HG03439 (cell line): ENCODE measurements around the gene WDR93.
"Not testable (repeated sequence)": the region's sequence is repeated elsewhere in the genome, so short reads cannot be mapped to it uniquely, and the experiment has no call there.

Source experiments
- ATAC-seq: cut with Tn5 transposase; IDR thresholded peaks from one replicate; pipeline ENCODE4 v1.9.1; 2021; ENCODE audit warnings: mild to moderate bottlenecking, moderate library complexity; ENCODE audit not compliant: unreplicated experiment

WDR93 gene

DNA sequence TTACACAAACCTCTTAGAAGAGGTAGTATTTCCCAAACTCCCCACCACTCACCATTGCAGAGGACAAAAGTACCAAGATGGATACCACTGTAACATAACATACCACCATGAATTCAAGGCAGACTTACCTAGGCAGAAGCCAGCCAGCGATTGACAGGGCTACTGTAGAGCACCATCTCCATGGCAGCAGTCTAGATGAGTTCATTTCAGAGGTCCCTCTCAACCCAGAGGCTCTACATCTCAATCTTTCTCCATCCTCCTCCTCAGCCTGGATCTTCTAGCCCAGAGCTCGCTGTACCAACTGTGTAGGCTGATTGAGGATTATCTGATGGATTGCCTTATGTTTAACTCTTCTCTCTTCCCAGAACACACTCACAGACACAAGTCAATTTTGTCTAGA lies 9.5 kb upstream of the WDR93 start:
- ATAC-seq = no peak

DNA sequence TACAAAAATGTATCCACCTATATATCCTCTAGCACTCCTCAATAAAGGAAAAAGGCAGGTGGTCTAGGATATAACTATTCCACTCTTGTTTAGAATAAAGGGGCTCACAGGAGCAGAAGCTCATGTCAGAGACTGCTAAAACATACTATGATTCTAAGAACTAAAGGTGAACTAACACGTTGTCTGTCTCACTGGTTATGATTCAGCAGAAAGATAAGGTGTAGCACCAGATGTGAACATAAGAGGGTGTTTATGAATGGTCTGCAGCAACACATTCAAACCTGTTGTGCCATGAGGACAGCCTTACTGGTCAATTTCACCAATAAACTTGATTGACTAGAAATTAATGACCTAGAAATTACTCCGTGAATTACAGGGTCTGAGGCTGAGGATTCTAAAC lies 4.6 kb upstream of the WDR93 start:
- no peak for ATAC-seq

DNA sequence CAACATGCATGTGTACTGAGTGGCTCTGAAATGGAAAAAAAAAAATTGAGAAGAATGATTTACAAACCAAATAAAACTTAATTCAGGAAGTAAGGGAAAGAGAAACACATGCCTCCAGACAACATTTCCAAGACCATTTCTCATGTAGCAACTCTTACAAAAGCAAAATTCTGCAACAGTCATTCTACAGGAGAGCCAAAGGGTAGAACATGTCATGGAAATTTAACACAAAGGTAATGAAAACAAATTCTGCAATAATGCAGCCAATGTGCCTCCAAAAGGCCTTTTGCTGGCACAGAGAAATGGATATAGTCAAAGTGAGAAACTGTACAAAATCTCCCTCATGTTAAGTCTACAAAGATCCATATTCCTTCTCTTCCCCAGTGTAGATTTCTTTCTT lies 4.1 kb upstream of the WDR93 start:
- ATAC-seq = no peak

DNA sequence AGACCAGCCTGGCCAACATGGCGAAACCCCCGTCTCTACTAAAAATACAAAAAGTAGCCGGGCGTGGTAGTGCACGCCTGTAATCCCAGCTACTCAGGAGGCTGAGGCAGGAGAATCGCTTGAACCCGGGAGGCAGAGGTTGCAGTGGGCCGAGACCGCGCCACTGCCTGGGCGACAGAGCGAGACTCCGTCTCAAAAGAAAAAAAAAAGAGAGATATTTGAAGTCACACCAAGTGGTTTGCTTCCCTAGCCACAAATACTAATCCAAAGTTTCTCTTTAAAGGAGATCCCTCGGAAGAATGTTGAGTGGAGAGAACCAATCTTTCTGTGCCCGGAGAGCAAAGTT lies 708 bp upstream of the WDR93 start:
- ATAC-seq = not testable (repeated sequence)

DNA sequence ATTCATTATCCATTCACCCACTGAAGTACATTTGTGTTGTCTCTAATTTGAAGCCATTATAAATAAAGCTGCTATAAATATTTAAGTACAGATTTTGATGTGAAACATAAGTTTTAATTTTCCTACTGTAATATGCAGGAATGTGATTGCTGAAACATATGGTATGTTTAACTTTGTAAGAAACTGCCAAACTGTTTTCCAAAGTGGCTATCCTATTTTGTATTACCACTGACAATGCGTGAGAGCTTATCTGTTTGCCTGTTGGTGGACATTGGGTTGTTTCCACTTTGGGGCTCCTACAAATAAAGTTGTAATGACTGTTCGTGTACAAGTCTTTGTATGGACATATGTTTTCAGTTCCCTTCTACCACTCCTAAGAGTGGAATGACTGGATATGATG lies 2.5 kb downstream of the WDR93 start:
- no peak for ATAC-seq

DNA sequence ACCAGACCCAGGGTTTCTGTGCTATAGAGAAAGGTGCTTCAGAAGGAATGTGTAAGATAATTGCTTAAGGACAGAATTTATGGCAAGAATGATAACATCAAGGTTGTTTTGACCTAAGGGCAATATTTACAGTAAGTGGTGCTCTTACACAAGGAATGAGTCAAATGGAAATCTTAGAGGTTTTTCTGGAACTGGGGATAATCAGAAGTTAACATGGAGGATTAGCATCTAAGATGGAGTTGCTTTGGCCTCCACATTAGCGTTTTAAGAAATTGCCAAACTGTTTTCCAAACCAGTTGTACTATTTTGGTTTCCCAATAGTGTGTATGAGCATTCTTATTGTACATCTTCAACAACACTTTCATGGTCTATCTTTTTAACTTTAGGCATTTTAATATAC lies 3.1 kb downstream of the WDR93 start:
- no peak for ATAC-seq

DNA sequence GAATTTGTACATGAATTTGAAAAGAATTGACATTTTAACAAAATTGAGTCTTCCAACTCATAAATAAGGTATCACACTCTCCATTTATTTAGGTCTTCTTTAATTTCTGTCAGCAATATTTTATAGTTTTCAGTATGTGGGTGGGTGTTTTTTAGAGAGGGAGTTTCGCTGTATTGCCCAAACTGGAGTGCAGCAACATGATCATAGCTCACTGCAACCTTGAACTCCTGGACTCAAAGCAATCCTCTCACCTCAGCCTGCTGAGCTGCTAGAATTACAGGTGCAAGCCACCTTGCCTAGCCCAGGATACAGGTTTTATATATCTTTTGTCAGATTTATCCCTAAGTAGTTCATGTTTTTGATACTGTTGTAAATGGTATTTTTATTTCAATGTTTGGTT lies 4.6 kb downstream of the WDR93 start:
- ATAC-seq = no peak

DNA sequence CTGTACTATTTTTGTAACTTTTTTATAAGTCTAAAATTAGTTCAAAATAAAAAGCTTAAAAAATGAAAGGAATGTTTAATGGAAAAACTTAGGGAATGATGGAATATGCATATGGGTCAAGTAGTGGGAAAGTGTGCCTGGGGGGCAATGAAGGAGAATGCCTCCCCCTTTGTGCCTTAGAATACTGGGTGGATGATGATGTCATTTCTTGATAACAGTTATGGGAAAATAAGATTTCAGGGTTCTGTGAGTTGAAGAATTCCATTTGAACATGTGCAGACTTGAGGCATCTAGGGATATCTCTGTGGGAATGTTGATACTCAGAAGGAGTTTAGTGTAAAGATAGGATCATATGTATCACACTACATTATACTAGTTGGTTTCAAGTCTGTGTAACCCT lies 13.8 kb downstream of the WDR93 start:
- ATAC-seq = no peak

DNA sequence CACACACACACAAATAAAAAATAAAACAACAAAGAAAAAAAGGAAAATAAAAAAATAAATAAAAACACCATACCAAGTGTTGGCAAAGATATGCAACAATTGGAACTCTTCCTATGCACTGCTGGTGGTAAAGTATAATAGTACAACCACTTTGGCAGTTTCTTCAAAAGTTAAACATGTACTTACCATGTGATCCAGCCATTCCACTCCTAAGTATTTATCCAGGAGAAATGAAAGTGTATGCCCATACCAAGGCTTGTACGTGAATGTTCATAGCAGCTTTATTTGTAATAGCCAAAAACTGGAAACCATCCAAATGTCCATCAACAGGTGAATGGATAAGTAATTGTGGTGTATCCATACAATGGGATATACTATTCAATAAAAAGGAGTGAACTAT lies 17.0 kb downstream of the WDR93 start:
- no peak for ATAC-seq

DNA sequence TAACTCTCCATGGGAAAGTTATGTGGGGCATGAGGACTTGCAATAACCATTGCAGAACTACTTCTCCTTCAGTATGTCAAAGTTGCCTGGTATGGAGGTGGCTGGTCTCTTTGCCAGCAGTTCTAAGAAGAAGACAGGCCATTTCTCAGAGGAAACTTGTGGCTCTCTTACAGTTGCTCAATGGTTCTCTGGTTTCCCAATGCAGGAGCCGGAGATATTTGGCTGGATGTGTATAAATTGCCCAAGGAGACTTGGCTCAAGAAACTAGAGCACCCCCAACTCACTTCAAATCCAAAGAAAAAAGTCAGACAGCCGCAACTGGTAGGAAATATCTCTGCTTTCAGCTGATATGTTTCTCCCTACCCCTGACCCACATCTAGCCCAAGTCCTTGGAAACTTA lies 24.2 kb downstream of the WDR93 start:
- no peak for ATAC-seq

DNA sequence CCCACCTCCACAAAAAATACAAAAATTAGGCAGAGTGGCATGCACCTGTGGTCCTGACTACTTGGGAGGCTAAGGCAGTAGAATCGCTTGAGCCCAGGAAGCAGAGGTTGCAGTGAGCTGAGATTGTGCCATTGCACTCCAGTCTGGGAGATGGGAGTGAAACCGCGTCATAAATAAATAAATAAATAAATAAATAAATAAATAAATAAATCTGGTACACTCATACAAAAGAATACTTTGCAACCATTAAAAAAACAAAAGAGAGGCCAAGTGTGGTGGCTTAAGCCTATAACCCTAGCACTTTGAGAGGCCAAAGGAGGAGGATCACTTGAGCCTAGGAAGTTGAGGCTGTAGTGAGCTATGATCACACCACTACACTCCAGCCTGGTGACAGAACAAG lies 32.4 kb downstream of the WDR93 start:
- no peak for ATAC-seq

DNA sequence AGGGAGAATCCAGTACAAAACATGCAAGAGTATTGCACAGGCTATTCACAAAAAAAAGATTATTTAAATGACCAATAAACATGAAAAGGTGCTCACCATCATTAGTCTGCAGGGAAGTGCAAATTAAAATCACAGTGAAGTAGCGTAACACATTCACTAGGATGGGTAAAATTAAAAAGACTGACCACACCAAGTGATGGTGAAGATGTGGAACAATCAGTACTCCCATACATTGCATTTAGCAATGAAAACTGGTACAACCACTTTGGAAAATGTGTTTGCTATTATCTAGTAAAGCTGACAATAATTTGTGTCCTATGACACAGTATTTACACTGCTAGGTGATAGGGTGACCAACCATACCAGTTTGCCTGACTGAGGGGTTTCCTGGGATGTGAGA lies 34.0 kb downstream of the WDR93 start:
- ATAC-seq = no peak

DNA sequence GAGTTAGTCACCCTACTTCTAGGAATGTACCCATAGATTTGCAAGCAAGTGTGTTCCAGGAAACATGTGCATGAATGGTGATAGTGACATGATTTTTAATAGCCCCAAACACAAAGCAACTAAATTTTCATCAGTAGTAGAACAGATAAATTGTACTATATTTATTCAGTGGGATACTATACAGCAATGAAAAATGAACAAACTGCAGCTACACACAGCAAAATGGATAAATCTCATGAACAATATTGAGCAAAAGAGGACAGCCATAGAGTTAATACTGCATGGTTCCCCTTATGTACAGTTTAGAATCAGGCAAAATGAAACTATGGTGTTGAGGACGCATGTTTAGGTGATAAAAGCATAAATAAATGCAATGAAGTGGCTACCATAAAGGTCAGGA lies 34.5 kb downstream of the WDR93 start:
- ATAC-seq = no peak

DNA sequence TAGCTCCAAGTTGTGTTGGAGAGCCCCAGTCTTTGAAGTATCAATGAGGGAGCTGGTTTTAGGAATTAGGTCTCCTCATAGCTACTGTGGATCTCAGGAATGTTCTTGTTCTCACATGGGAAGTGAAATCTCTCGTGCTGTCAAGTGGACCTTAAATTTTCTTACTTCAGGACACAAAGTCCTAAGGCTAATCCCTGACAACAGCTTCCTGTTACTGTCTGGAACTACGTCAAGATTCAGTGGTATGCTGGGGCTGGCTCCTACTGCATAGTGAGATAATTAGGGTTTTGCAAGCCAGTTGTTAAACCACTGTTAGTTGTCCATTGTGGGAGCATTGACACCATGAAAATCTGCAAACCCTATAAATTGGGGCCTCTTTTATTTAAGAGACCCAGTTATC lies 37.6 kb downstream of the WDR93 start:
- no peak for ATAC-seq

DNA sequence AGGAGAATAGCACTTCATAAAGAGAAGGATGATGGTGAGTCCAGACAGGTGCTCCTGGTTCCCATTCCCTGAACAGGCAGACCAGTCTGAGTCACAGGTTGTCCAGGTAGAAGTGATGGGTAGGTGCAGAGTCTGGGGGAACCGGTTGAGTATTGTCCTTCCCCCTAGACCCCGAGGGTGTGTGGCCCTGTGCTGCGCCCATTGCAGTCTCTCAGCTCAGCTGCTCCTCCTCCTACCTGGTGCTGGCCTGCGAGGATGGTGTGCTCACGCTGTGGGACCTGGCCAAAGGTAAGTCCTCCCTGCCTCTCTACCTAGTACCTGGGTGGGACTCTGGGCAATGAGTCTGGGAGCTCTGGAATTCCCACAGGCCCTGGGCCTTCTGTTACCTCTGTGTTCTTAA lies 40.7 kb downstream of the WDR93 start:
- ATAC-seq = no peak

DNA sequence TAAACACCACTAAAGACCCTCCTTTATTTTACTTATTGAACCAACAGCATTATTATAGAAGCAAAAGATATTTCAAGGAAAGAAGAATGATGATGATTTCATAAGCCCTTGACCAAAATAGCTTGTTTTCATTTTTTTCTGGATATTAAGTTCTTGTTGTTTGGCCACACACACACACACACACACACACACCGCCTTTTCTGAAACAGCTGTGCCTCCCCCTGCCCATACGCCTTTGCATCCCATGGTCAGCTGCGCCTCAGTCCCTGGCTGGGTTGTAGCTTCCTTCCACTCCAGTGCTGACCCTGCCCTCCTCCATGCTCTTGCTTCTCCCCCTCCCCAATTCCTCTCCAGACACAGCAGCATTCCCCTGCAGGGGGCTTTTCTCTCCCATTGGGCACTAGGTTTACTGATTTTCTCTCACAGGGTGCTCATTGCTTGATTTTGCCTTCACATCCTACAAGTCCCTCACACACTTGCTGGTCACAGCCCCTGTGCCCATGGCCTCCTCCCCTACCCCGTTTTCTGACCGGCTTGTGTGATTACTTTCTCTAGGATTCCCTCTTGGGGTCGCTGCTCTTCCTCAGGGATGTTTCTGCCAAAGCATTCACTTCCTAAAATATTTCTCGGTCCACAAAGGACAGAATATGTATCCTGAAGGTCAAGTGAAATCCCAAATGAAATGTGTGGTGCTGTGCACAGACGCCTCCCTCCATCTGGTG lies 42.0 kb downstream of the WDR93 start:
- ATAC-seq = no peak

DNA sequence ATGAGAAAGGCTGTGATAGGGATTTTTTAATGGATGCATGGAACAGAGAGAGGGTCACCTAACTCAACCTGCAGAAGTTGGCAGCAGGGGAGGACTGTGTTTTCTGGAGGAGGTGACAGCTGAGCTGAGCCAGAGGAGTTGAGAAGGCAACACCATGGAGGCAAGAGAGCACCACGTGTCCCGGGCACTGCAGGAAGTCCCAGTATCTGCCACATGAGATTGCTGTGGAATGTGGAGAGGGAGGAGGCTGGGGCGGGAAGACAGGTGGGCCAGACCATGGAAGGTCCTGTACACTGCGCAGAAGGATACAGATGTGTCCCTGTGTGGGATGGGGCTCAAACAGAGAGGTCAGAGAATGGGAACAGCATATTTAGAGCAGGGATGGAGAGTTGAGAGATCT lies 45.2 kb downstream of the WDR93 start:
- ATAC-seq = no peak

DNA sequence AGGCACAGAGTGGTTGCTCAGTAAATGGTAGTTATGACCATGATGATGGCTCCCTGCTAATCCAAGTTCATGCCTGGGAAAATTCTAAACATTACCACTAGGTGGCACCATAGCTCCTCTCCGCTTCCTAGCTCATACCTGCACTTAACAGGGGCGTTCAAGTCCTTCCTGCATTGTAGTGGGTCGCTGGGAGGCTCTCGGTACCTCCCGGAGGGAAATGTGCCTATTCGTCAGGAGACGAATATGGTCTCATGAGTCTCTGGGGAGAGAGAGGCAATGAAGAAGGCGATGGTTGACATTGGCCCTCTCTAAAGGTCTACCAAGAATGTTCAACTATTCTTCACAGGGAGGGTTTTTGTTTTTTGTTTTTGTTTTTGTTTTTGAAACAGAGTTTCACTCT lies 49.5 kb downstream of the WDR93 start:
- peak; percentile 79 for ATAC-seq

DNA sequence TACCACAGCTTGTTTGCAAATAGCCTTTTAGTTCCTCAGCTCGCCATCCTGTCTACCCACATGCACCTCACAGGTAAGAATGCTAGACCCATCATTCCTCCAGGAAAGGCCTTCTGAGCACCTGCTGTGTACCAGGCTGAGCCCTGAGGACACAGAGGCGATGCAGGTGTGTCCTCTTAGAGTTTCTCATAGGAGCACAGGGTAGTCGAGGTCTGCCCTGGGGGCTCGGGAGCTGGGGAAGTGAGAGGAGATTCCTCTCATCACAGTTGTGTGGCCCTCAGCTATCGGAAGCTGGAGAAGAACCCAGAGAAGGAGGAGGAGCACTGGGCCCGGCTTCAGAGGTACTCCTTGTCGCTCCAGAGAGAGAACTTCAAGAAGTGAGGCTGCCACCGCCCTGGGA lies 52.4 kb downstream of the WDR93 start:
- no peak for ATAC-seq

DNA sequence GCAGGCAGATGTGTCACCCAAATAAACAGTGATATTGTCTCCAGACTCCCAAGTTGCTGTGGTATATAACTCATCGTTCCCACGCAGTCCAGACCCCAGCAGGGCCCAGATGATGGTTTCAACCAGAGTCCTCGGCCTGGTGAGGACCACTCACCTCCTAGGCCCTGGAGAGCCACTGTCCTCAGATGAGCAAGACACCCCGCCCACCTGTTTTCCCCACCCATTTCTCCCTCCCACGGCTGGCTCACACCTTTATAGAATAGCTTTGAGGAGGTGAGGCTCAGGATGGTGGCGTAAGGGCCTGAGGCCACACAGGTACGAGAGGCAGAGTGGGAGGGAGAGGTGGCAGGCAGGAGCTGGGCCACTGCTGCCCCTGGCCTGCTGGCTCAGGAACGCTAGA lies 53.0 kb downstream of the WDR93 start:
- ATAC-seq = no peak

DNA sequence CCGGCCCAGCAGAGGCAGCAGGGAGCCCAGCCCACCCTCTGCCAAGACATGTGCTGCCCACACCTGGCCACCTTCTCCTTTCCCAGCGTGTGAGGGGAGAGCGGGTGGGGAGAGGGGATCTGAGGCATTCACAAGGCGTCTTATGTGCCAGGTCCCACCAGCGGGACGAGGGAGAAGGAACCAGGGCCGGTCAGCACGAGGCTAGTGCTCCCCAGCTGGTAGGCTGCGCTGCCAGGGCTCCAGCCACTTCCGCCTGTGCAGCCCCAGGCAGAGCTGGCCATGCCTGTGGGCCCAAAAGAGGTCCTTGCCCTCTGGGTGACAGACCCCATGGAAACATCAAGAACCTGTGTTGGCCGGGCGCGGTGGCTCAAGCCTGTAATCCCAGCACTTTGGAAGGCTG lies 54.5 kb downstream of the WDR93 start:
- no peak for ATAC-seq

DNA sequence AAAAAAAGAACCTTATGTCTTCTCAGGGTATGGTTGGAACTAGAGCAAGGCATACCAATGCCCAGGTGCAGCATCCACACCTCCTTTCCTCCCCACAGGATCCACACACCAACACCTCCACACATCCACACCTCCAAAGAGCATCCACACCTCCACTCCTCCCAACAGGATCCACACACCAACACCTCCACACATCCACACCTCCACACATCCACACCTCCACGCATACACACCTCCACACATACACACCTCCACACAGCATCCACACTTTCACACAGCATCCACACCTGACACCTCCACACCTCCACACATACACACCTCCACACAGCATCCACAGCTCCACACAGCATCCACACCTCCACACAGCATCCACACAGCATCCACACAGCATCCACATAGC lies 55.2 kb downstream of the WDR93 start:
- ATAC-seq = no peak

DNA sequence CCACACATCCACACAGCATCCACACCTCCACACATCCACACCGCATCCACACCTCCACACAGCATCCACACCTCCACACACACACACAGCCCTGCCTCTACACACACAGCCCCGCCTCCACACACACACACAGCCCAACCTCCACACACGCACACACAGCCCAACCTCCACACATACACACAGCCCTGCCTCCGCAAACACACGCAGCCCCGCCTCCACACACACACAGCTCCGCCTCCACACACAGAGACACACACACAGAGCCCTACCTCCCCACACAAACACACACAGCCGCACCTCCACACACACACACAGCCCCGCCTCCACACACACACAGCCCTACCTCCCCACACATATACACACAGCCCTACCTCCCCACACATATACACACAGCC lies 55.8 kb downstream of the WDR93 start:
- no peak for ATAC-seq
